Testis (tissue), 3 donors: ENCODE data around the gene HDAC9. TPM values are rescaled to one million over a fixed set of nuclear protein-coding genes. Genes with fewer than 3 reads are reported as not detected.

Experiments
- DNase-seq: peaks from one replicate; pipeline ENCODE4 v3.0.0-alpha.2; 2019
- H3K27ac ChIP-seq, 2 donors: fragments of 200-600 bp; sonication (generic); one replicate each; pipeline ENCODE4 v1.5.1; 2019
- H3K27me3 ChIP-seq: fragments of 200-600 bp; sonication (generic); one replicate; pipeline ENCODE4 v1.5.1; 2019
- H3K36me3 ChIP-seq: fragments of 200-600 bp; sonication (generic); one replicate; pipeline ENCODE4 v1.5.1; 2017; ENCODE audit warnings: low read depth; ENCODE audit errors: missing control alignments
- H3K4me1 ChIP-seq: fragments of 200-600 bp; sonication (generic); one replicate; pipeline ENCODE4 v1.5.1; 2019
- H3K4me3 ChIP-seq, 2 donors: fragments of 200-600 bp; sonication (generic); one replicate each; pipeline ENCODE4 v1.5.1; 2017 to 2019
- H3K9me3 ChIP-seq: fragments of 200-600 bp; sonication (generic); one replicate; pipeline ENCODE4 v1.5.1; 2017
- POLR2A ChIP-seq: fragments of 450-650 bp; IDR thresholded peaks from one replicate; pipeline ENCODE4 v1.6.1; 2017; ENCODE audit warnings: antibody characterized with exemption, mild to moderate bottlenecking, moderate library complexity
- WGBS, 2 donors: methylation state at CpG; one replicate each; pipeline ENCODE4 v1.1.5; 2018; 5-methylcytosine and 5-hydroxymethylcytosine counted together
- intact Hi-C: fragments of 100-400 bp; cut with DNase I; formaldehyde crosslinking; loops from one replicate; pipeline ENCODE4 v1.15.1; 2023; ENCODE audit warnings: low total_unique reads
- polyA plus RNA-seq: library from polyadenylated mRNA; stranded (reverse); fragments of 350-450 nt; fragmentation: Illumina TruSeq; extraction: RNeasy Lipid Tissue Mini Kit (QIAGEN cat#74804); gene quantifications from one replicate; pipeline ENCODE4 v1.2.3, GENCODE V29; 2014; ENCODE audit warnings: low read depth, low replicate concordance; ENCODE audit not compliant: insufficient read depth
- total RNA-seq, 2 donors: library from RNA; depleted of rRNA; stranded (reverse); fragments of >200 nt; gene quantifications; one replicate each; pipeline ENCODE4 v1.2.3, GENCODE V29; 2016
- TF ChIP-seq, protein P1 (sequence below), 3 experiments: fragments of 450-650 bp in 2 of 3; fragments of 200-600 bp in 1 of 3; sonication (generic) in 1 of 3; IDR thresholded peaks; one replicate each; pipeline ENCODE4 v1.5.1; 2016 to 2019; ENCODE audit warnings: antibody characterized with exemption in 3 of 3, mild to moderate bottlenecking in 2 of 3, moderate library complexity in 1 of 3

Gene HDAC9
- total and polyA plus RNA-seq, 3 donors from 2014 or later, result 30.6 to 35.5 (median 35.4) TPM

DNA sequence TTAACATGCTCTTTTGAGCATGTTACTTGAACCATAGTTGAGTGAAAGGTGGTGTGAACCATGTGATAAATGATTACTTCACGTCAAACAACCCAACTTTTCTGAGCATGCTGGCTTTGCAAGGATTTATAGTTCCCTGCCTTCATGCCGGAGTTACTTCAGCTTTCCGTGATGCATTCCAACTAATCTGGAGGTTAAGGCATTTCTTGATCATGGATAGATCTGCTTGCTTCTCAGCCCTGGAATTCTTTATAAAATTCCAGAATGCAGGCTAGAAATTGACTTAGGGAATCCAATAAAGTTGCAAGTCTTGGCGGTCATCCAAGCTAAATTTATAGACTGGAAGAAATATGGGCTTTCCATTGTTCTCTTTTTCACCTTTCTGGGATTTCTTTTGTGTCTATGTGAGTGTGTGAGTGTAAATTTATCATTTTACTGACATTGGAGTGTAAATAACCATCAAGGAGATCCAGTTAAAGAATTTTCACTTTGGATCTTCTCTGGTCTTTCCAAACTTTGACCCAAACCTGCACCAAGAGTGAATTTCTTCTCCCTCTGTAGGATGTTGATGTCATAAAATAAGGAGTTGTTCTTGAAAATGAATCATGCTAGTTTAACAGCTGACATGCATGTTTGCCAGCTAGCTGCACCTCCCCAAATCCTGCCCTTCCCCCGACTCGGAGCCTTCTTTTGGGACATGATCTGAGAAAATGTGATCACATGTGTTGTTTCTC is 332.9 kb downstream of the HDAC9 start:
- WGBS, 2 donors, result 74 to 78% methylated on average over 6 of the region's 6 CpGs
- Histone ChIP-seq H3K36me3 (no peaks in the 10 kb centered on the region), H3K27ac (no peak overlapping the region), H3K9me3 (no peaks in the 10 kb centered on the region), H3K27me3 (no peaks in the 10 kb centered on the region), H3K4me3 (no peak overlapping the region), H3K4me1 (no peaks in the 10 kb centered on the region)
- TF ChIP-seq POLR2A, result no peak
- TF ChIP-seq, protein P1, sequence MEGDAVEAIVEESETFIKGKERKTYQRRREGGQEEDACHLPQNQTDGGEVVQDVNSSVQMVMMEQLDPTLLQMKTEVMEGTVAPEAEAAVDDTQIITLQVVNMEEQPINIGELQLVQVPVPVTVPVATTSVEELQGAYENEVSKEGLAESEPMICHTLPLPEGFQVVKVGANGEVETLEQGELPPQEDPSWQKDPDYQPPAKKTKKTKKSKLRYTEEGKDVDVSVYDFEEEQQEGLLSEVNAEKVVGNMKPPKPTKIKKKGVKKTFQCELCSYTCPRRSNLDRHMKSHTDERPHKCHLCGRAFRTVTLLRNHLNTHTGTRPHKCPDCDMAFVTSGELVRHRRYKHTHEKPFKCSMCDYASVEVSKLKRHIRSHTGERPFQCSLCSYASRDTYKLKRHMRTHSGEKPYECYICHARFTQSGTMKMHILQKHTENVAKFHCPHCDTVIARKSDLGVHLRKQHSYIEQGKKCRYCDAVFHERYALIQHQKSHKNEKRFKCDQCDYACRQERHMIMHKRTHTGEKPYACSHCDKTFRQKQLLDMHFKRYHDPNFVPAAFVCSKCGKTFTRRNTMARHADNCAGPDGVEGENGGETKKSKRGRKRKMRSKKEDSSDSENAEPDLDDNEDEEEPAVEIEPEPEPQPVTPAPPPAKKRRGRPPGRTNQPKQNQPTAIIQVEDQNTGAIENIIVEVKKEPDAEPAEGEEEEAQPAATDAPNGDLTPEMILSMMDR (IDR thresholded peaks at IDR 0.05), result no peak
- intact Hi-C loops, result no loop called here
- DNase-seq, result no peak

DNA sequence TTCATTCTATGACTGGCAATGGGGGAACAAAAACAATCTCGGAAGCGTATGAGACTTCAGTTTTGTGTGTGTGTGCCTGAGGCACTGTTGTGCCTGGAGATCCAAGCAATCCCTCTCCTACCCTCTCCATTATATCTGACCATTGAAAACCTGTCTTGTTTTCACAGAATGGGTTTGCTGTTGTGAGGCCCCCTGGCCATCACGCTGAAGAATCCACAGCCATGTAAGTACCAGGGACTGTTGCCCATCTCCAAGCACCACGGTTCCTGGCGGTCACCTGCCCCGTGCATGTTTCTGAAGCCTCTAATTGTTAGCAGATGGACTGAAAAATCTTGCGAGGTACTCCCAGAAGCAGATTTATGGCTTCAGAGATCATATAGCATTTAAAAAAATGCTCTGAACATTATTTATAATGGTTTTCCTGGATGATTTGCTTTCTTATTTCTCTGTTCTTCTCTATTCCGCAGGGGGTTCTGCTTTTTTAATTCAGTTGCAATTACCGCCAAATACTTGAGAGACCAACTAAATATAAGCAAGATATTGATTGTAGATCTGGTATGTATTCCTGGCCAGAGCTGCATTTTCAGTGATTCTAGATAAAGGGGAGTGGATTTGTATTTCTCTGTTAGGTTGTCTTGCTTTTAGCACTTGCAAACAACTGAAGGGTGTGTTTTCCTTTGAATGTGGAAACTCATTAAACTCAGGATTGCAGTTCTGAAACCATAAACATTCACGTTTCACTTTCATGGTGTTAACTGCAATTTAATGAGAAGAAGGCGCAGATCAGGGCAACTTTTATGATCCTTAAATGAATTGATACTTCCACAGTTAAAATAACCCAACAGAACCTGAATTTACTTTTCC is 333.7 kb downstream of the HDAC9 start:
- Histone ChIP-seq H3K36me3 (no peaks in the 10 kb centered on the region), H3K4me3 (no peak overlapping the region), H3K27ac (no peak overlapping the region), H3K9me3 (no peaks in the 10 kb centered on the region), H3K27me3 (no peaks in the 10 kb centered on the region), H3K4me1 (no peaks in the 10 kb centered on the region)
- TF ChIP-seq, protein P1 (IDR thresholded peaks at IDR 0.05), result no peak
- TF ChIP-seq POLR2A, result no peak
- intact Hi-C loops, result no loop called here
- no peak for DNase-seq
- WGBS, 2 donors, result 62 to 63% methylated on average over 11 of the region's 11 CpGs

DNA sequence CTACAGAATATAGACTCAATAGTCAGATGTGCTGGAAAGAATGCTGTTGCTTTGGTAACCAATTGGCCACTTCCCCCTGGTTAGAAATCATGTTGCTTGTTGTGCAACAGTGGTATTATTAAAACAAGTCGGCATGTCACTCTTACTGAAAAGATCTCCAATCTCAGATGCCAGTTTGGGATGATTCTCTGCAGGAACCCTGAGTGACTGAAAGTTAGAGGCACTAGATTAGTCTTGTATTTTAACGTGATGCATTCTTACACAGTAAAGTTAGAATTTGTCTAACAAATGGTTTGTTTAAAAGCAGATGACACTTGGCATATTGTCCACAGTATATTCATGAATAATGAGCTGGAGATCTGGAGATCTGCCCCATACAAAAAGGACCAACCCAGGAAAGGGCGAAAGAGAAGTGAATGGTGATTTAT is 334.3 kb downstream of the HDAC9 start:
- Histone ChIP-seq H3K9me3 (no peaks in the 10 kb centered on the region), H3K4me1 (no peaks in the 10 kb centered on the region), H3K27me3 (no peaks in the 10 kb centered on the region), H3K36me3 (no peaks in the 10 kb centered on the region), H3K4me3 (no peak overlapping the region), H3K27ac (no peak overlapping the region)
- no peak for DNase-seq
- TF ChIP-seq POLR2A, result no peak
- TF ChIP-seq, protein P1 (IDR thresholded peaks at IDR 0.05), result no peak
- WGBS, 2 donors, result 60% methylated on average over 3 of the region's 3 CpGs
- intact Hi-C loops, result no loop called here

DNA sequence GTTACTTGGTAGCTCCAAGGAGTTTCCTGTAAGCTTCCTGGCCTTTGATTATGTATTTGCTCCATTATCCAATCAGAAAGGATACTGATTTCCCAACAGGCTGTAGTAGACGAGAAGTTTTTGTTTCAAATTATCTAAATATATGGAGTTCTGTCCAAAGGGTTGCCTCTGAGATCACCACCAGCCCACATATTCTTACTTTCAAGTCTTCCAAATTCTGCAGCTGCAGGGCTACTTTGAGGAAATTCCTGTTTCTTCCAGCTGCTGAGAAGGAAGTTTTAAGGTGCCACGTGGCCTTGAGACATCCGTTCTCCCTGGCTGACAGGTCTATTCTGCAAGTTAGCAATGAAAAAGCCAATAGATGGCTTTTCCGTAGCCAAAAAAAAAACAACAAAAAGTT is 335.9 kb downstream of the HDAC9 start:
- TF ChIP-seq POLR2A, result no peak
- TF ChIP-seq, protein P1 (IDR thresholded peaks at IDR 0.05), result no peak
- intact Hi-C loops, result no loop called here
- no peak for DNase-seq
- WGBS, 2 donors, result 36 to 38% methylated on average over 4 of the region's 4 CpGs
- no peaks in the 10 kb centered on the region for H3K9me3 ChIP-seq
- H3K27me3 ChIP-seq, result no peaks in the 10 kb centered on the region
- H3K4me3 ChIP-seq, result no peak overlapping the region
- no peaks in the 10 kb centered on the region for H3K4me1 ChIP-seq
- H3K36me3 ChIP-seq, result no peaks in the 10 kb centered on the region
- H3K27ac ChIP-seq, result no peak overlapping the region
